RWPE2 (cell line): ENCODE measurements around the gene MBNL1.

Experiments
- ATAC-seq: fragments of 200-7000 bp; cut with Tn5 transposase; 3 replicates; pipeline ENCODE4 v1.9.1; 2021; ENCODE audit warnings: low read depth
- DNase-seq: peaks from one replicate; pipeline ENCODE4 v3.0.0-alpha.2; 2020; ENCODE audit warnings: low spot score
- H3K27ac ChIP-seq: fragments of 450-650 bp; 2 replicates; pipeline ENCODE4 v1.5.1; 2017; ENCODE audit warnings: mild to moderate bottlenecking; ENCODE audit not compliant: poor library complexity, severe bottlenecking
- H3K27me3 ChIP-seq: fragments of 250-450 bp; sonication (Bioruptor Pico); 2 replicates; pipeline ENCODE4 v1.5.1; 2021; ENCODE audit warnings: mild to moderate bottlenecking, moderate library complexity; ENCODE audit not compliant: insufficient read depth, poor library complexity, severe bottlenecking
- H3K36me3 ChIP-seq: fragments of 250-450 bp; sonication (Bioruptor Pico); 2 replicates; pipeline ENCODE4 v1.5.1; 2020; ENCODE audit warnings: low read depth, mild to moderate bottlenecking, moderate library complexity
- H3K4me1 ChIP-seq: fragments of 250-450 bp; sonication (Bioruptor Pico); 2 replicates; pipeline ENCODE4 v1.5.1; 2021; ENCODE audit warnings: mild to moderate bottlenecking, moderate library complexity; ENCODE audit not compliant: insufficient read depth, poor library complexity, severe bottlenecking
- H3K4me3 ChIP-seq: fragments of 250-450 bp; sonication (Bioruptor Pico); 2 replicates; pipeline ENCODE4 v1.5.1; 2021; ENCODE audit warnings: mild to moderate bottlenecking, moderate library complexity; ENCODE audit not compliant: severe bottlenecking
- H3K9me3 ChIP-seq: fragments of 250-450 bp; sonication (Bioruptor Pico); 2 replicates; pipeline ENCODE4 v1.5.1; 2021; ENCODE audit warnings: mild to moderate bottlenecking, moderate library complexity; ENCODE audit not compliant: severe bottlenecking
- CTCF ChIP-seq: fragments of 450-650 bp; IDR thresholded peaks from one replicate; pipeline ENCODE4 v1.5.1; 2017; ENCODE audit warnings: mild to moderate bottlenecking, moderate library complexity; ENCODE audit not compliant: poor library complexity, severe bottlenecking

Gene MBNL1

GRCh38 chr3:152299249-152299976, 30.7 kb downstream of the MBNL1 start:
- Histone ChIP-seq H3K27ac (peak overlapping the region; percentile 73), H3K27me3 (no peaks in the 10 kb centered on the region), H3K4me3 (no peak overlapping the region), H3K36me3 (peaks cover 29% of the 10 kb centered on the region), H3K9me3 (no peaks in the 10 kb centered on the region), H3K4me1 (peaks cover 20% of the 10 kb centered on the region)
- DNase-seq: no peak
- no peak; the same call in 2 of the 3 replicates for ATAC-seq
- no peak for TF ChIP-seq CTCF

GRCh38 chr3:152300029-152300731, 31.5 kb downstream of the MBNL1 start:
- Histone ChIP-seq H3K27ac (peak overlapping the region; percentile 73), H3K36me3 (peaks cover 26% of the 10 kb centered on the region), H3K4me3 (no peak overlapping the region), H3K27me3 (no peaks in the 10 kb centered on the region), H3K4me1 (peaks cover 20% of the 10 kb centered on the region), H3K9me3 (no peaks in the 10 kb centered on the region)
- no peak for DNase-seq
- ATAC-seq: no peak
- TF ChIP-seq CTCF: no peak

- H3K27me3 ChIP-seq: no peaks in the 10 kb centered on the region
- H3K27ac ChIP-seq: no peak overlapping the region
- no peak overlapping the region for H3K4me3 ChIP-seq
- peaks cover 34% of the 10 kb centered on the region for H3K36me3 ChIP-seq
- H3K9me3 ChIP-seq: no peaks in the 10 kb centered on the region
- H3K4me1 ChIP-seq: peaks cover 23% of the 10 kb centered on the region
- no peak for DNase-seq
- no peak for TF ChIP-seq CTCF
- ATAC-seq: no peak
Observed at GRCh38 chr3:152301745-152302181, 33.0 kb downstream of the MBNL1 start.

- Histone ChIP-seq H3K36me3 (peaks cover 41% of the 10 kb centered on the region), H3K4me1 (peaks cover 31% of the 10 kb centered on the region), H3K27ac (no peak overlapping the region), H3K4me3 (no peak overlapping the region), H3K9me3 (no peaks in the 10 kb centered on the region), H3K27me3 (no peaks in the 10 kb centered on the region)
- TF ChIP-seq CTCF: no peak
- ATAC-seq (no peak), DNase-seq (no peak)
Observed at GRCh38 chr3:152302521-152303021, 33.8 kb downstream of the MBNL1 start.
